ENCODE measurements around the gene DYRK2.
A peak's percentile ranks its signal among the peaks of the same experiment; 100 is the strongest.

DYRK2 gene

GRCh38 chr12:67648521-67649260 lies at the start of gene DYRK2:
Gene DYRK2, plus strand, starts transcription at chr12:67648745. Its CDS starts 389 bp downstream, at chr12:67649134.
- peak; percentile 56 to 80 (median 72) for DNase-seq

- DNase-seq, result no peak
Observed at GRCh38 chr12:67599691-67600090, 48.9 kb upstream of the DYRK2 start.

- no peak for DNase-seq
Observed at GRCh38 chr12:67601126-67601525, 47.4 kb upstream of the DYRK2 start.

- DNase-seq, result no peak
Observed at GRCh38 chr12:67609226-67609870, 39.2 kb upstream of the DYRK2 start.

GRCh38 chr12:67613040-67613439 lies 35.5 kb upstream of the DYRK2 start:
- no peak for DNase-seq

GRCh38 chr12:67617629-67618028 lies 30.9 kb upstream of the DYRK2 start:
- no peak for DNase-seq

GRCh38 chr12:67618303-67618702 lies 30.2 kb upstream of the DYRK2 start:
- DNase-seq, result no peak

- DNase-seq, result no peak
Observed at GRCh38 chr12:67621112-67621511, 27.4 kb upstream of the DYRK2 start.

GRCh38 chr12:67621926-67622325 lies 26.6 kb upstream of the DYRK2 start:
- no peak for DNase-seq

- no peak for DNase-seq
Observed at GRCh38 chr12:67623259-67623658, 25.3 kb upstream of the DYRK2 start.

GRCh38 chr12:67624355-67624754 lies 24.2 kb upstream of the DYRK2 start:
- DNase-seq, result no peak

GRCh38 chr12:67625004-67625403 lies 23.5 kb upstream of the DYRK2 start:
- no peak for DNase-seq

GRCh38 chr12:67626156-67626555 lies 22.4 kb upstream of the DYRK2 start:
- DNase-seq, result no peak

GRCh38 chr12:67630373-67631088 lies 18.0 kb upstream of the DYRK2 start:
- peak; percentile 74 to 95 (median 91) for DNase-seq

GRCh38 chr12:67632005-67632404 lies 16.5 kb upstream of the DYRK2 start:
- DNase-seq, result peak in 1 of 6 experiments; percentile 16

GRCh38 chr12:67633024-67633610 lies 15.4 kb upstream of the DYRK2 start:
- DNase-seq, result no peak

GRCh38 chr12:67633708-67634107 lies 14.8 kb upstream of the DYRK2 start:
- DNase-seq, result no peak

- DNase-seq, result no peak
Observed at GRCh38 chr12:67634303-67634761, 14.2 kb upstream of the DYRK2 start.

- DNase-seq, result no peak
Observed at GRCh38 chr12:67637718-67638117, 10.8 kb upstream of the DYRK2 start.

- no peak for DNase-seq
Observed at GRCh38 chr12:67638694-67639093, 9.9 kb upstream of the DYRK2 start.

- DNase-seq, result no peak
Observed at GRCh38 chr12:67640863-67641262, 7.7 kb upstream of the DYRK2 start.

- no peak for DNase-seq
Observed at GRCh38 chr12:67645126-67645525, 3.4 kb upstream of the DYRK2 start.

- DNase-seq, result no peak
Observed at GRCh38 chr12:67645601-67646000, 2.9 kb upstream of the DYRK2 start.

Measured in stimulated activated naive CD4-positive, alpha-beta T cell (primary cell).